Endothelial cell of umbilical vein (primary cell): ENCODE measurements around the gene SENP2. TPM values are rescaled to one million over a fixed set of nuclear protein-coding genes. Genes with fewer than 3 reads are reported as not detected.

Source experiments
- BruUV-seq: library from RNA; stranded (reverse); fragments of 400-500 nt; replicated peaks from 2 replicates; lab custom pipeline; 2021; lab: Mats Ljungman, UMichigan
- CTCF ChIA-PET: fragments of 300-600, 350-600 bp; sonication (Branson Sonifier 250); formaldehyde crosslinking; loops from one replicate; lab custom pipeline; 2021; ENCODE audit warnings: antibody characterized with exemption, inconsistent platforms; lab: Charles Lee
- POLR2A ChIA-PET: fragments of 300-600, 350-600 bp; sonication (Branson Sonifier 250); formaldehyde crosslinking; loops from one replicate; lab custom pipeline; 2021; ENCODE audit warnings: antibody characterized with exemption, inconsistent platforms; lab: Charles Lee
- DNase-seq: peaks from one replicate; pipeline ENCODE4 v3.0.0-alpha.2; 2011; ENCODE audit warnings: low read depth, low spot score
- FAIRE-seq: peaks from 2 replicates; lab custom pipeline; 2011; peaks lifted over from hg19 to GRCh38; lab: Jason Lieb, UNC
- H2AFZ ChIP-seq: 2 replicates; pipeline ENCODE4 v1.6.0; 2012; ENCODE audit warnings: low read depth, low read length, control low read depth, inconsistent platforms
- H3K27ac ChIP-seq: 2 replicates; pipeline ENCODE4 v1.5.1; 2011; ENCODE audit warnings: low read depth, mild to moderate bottlenecking, control low read depth, low read length, moderate library complexity; ENCODE audit not compliant: insufficient read depth
- H3K27me3 ChIP-seq, 2 experiments: 2 replicates each; pipeline versions ENCODE4 v1.6.0 to v1.6.1; 2011; ENCODE audit warnings: low read length in 2 of 2, mixed read lengths in 1 of 2; ENCODE audit not compliant: control insufficient read depth in 2 of 2, insufficient read depth in 2 of 2
- H3K36me3 ChIP-seq, 2 experiments: 2 replicates in 1 of 2; 3 replicates in 1 of 2; pipeline ENCODE4 v1.5.1; 2011; ENCODE audit warnings: low read length in 2 of 2, mild to moderate bottlenecking in 1 of 2, moderate library complexity in 1 of 2; ENCODE audit not compliant: control insufficient read depth in 2 of 2, insufficient read depth in 2 of 2; ENCODE audit errors: extremely low read depth in 1 of 2
- H3K4me1 ChIP-seq: 3 replicates; pipeline ENCODE4 v1.5.1; 2011; ENCODE audit warnings: mild to moderate bottlenecking, low read length; ENCODE audit not compliant: control insufficient read depth, insufficient read depth; ENCODE audit errors: extremely low read depth
- H3K4me2 ChIP-seq: 2 replicates; pipeline ENCODE4 v1.6.1; 2011; ENCODE audit warnings: low read length, control low read depth, mixed read lengths; ENCODE audit not compliant: insufficient read depth
- H3K4me3 ChIP-seq, 3 experiments: fragments of 200-600 bp in 1 of 3; sonication (generic), shearing (Covaris generic) in 1 of 3; replicated peaks in 1 of 3; 2 replicates each; pipeline ENCODE4 v1.5.1; 2011 to 2016; ENCODE audit warnings: control low read depth in 3 of 3, low read length in 3 of 3, mild to moderate bottlenecking in 2 of 3, inconsistent platforms in 1 of 3, low read depth in 1 of 3, moderate library complexity in 1 of 3; ENCODE audit not compliant: insufficient read depth in 1 of 3
- H3K79me2 ChIP-seq: 2 replicates; pipeline ENCODE4 v1.6.0; 2012; ENCODE audit warnings: low read length, inconsistent platforms; ENCODE audit not compliant: control insufficient read depth, insufficient read depth
- H3K9ac ChIP-seq: replicated peaks from 2 replicates; pipeline ENCODE3; 2011; ENCODE audit warnings: low read length, control low read depth; ENCODE audit not compliant: insufficient read depth; ENCODE audit errors: extremely low read depth
- H3K9me1 ChIP-seq: replicated peaks from 3 replicates; pipeline ENCODE4 v1.6.0; 2011; ENCODE audit warnings: mild to moderate bottlenecking, low read length; ENCODE audit not compliant: control insufficient read depth, insufficient read depth; ENCODE audit errors: extremely low read depth
- H3K9me3 ChIP-seq: replicated peaks from 2 replicates; pipeline ENCODE4 v1.5.1; 2012; ENCODE audit warnings: low read length, inconsistent platforms; ENCODE audit not compliant: control insufficient read depth, insufficient read depth
- H4K20me1 ChIP-seq: replicated peaks from 2 replicates; pipeline ENCODE3; 2011; ENCODE audit warnings: mild to moderate bottlenecking, low read length; ENCODE audit not compliant: control insufficient read depth, insufficient read depth; ENCODE audit errors: extremely low read depth
- EZH2 ChIP-seq: IDR thresholded peaks from 2 replicates; pipeline ENCODE4 v1.6.1; 2012; ENCODE audit warnings: borderline replicate concordance, low read depth, mild to moderate bottlenecking, moderate library complexity, low read length, inconsistent platforms; ENCODE audit not compliant: severe bottlenecking
- FOS ChIP-seq: IDR thresholded peaks from 2 replicates; pipeline ENCODE4 v1.6.1; 2011; ENCODE audit warnings: mild to moderate bottlenecking, low read length, moderate library complexity, borderline replicate concordance; ENCODE audit not compliant: insufficient read depth
- GATA2 ChIP-seq: IDR thresholded peaks from 2 replicates; pipeline ENCODE4 v1.7.0; 2011; ENCODE audit warnings: low read depth, mild to moderate bottlenecking, moderate library complexity, mixed read lengths, low read length; ENCODE audit not compliant: insufficient read length, insufficient read depth
- JUN ChIP-seq: IDR thresholded peaks from 2 replicates; pipeline ENCODE4 v1.6.1; 2011; ENCODE audit warnings: borderline replicate concordance, low read depth; ENCODE audit not compliant: insufficient read length, insufficient read depth
- MYC ChIP-seq: IDR thresholded peaks from one replicate; pipeline ENCODE4 v1.6.1; 2011; ENCODE audit warnings: mild to moderate bottlenecking, low read depth, low read length
- POLR2A ChIP-seq: IDR thresholded peaks from 2 replicates; pipeline ENCODE4 v1.6.1; 2012; ENCODE audit warnings: low read depth, mild to moderate bottlenecking, control low read depth, low read length
- POLR2AphosphoS5 ChIP-seq: IDR thresholded peaks from 2 replicates; pipeline ENCODE4 v1.6.1; 2012; ENCODE audit warnings: low read depth, mild to moderate bottlenecking, control low read depth, low read length, moderate library complexity; ENCODE audit not compliant: insufficient read depth
- dilution Hi-C: fragments of 300-500 bp; cut with MboI; formaldehyde crosslinking; loops from one replicate; pipeline ENCODE4 v1.15.0; 2019; ENCODE audit warnings: low sequenced_read_pairs; ENCODE audit not compliant: extremely low pct_ligation_motif_present
- intact Hi-C: fragments of 100-400 bp; cut with micrococcal nuclease; formaldehyde crosslinking; loops from one replicate; pipeline ENCODE4 v1.10.0; 2022
- polyA plus RNA-seq, 4 experiments: library from polyadenylated mRNA; depleted of rRNA in 3 of 4; stranded (reverse) in 3 of 4; unstranded in 1 of 4; fragments of >200 nt; gene quantifications; 2 replicates each; pipeline versions ENCODE4 v1.2.1 to v1.2.3, GENCODE V29; 2011 to 2012; ENCODE audit warnings: missing spikeins in 1 of 4
- total RNA-seq: library from RNA; stranded (reverse); gene quantifications from 2 replicates; pipeline ENCODE4 v1.2.3, GENCODE V29; 2021
- TF ChIP-seq, protein P1 (sequence below), 2 donors: IDR thresholded peaks; 1 replicate in 1 of 2; 2 replicates in 1 of 2; pipeline ENCODE4 v1.5.1; 2011; ENCODE audit warnings: low read length in 2 of 2, mild to moderate bottlenecking in 2 of 2, moderate library complexity in 2 of 2, control low read depth in 1 of 2, inconsistent platforms in 1 of 2, low read depth in 1 of 2; ENCODE audit not compliant: insufficient read depth in 1 of 2; ENCODE audit errors: extremely low read depth in 1 of 2
- TF ChIP-seq, protein P2 (sequence below): IDR thresholded peaks from 2 replicates; pipeline ENCODE4 v1.6.1; 2011; ENCODE audit not compliant: insufficient read depth, insufficient read length

SENP2 gene
- total and polyA plus RNA-seq, 2 donors (not counting 3 experiments of a cell fraction or from before 2014, with no cell fraction given) = 3.8 to 40.4 TPM

DNA sequence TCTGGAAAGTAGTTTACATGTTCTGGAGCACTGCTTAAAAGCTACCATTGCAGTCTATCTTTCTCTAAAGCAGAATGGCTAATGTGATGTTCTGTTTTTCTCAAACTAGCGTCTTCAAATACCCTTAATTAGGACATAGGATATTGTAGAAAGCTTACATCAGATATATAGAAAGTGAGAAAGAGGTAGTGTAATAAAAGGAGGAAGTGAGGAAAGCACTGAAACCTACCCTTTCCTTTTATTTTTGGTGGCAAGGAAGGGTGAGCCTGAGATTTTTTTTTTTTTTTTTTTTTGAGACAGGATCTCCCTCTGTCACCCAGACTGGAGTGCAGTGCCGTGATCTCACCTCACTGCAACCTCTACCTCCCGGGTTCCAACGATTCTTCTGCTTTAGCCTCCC lies 9.4 kb downstream of the SENP2 start:
- intact Hi-C loops (no loop called here), dilution Hi-C loops (no loop called here)
- H3K4me2 ChIP-seq = no peak overlapping the region
- FAIRE-seq (no peak), DNase-seq (no peak)
- no peak overlapping the region for H3K4me3 ChIP-seq
- POLR2A ChIA-PET = no interaction called here
- H3K36me3 ChIP-seq = peaks cover 0 to 2% of the 10 kb centered on the region in 2 experiments
- no peaks in the 10 kb centered on the region for H3K4me1 ChIP-seq
- H3K79me2 ChIP-seq = no peaks in the 10 kb centered on the region
- no peak overlapping the region for H2AFZ ChIP-seq
- no peaks in the 10 kb centered on the region for H3K9me1 ChIP-seq
- H3K9ac ChIP-seq = no peak overlapping the region
- no peaks in the 10 kb centered on the region for H3K27me3 ChIP-seq
- no TSS peak for BruUV-seq
- H3K27ac ChIP-seq = no peak overlapping the region
- CTCF ChIA-PET = interaction anchor here (0.7 to 1.7 kb wide), 3 partner anchors 9 to 185 kb away, joined by 3 to 6 read pairs (median 3); partner anchors contain the start of gene SENP2
- no peaks in the 10 kb centered on the region for H4K20me1 ChIP-seq
- TF ChIP-seq POLR2AphosphoS5 = no peak
- TF ChIP-seq, protein P1, sequence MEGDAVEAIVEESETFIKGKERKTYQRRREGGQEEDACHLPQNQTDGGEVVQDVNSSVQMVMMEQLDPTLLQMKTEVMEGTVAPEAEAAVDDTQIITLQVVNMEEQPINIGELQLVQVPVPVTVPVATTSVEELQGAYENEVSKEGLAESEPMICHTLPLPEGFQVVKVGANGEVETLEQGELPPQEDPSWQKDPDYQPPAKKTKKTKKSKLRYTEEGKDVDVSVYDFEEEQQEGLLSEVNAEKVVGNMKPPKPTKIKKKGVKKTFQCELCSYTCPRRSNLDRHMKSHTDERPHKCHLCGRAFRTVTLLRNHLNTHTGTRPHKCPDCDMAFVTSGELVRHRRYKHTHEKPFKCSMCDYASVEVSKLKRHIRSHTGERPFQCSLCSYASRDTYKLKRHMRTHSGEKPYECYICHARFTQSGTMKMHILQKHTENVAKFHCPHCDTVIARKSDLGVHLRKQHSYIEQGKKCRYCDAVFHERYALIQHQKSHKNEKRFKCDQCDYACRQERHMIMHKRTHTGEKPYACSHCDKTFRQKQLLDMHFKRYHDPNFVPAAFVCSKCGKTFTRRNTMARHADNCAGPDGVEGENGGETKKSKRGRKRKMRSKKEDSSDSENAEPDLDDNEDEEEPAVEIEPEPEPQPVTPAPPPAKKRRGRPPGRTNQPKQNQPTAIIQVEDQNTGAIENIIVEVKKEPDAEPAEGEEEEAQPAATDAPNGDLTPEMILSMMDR (IDR thresholded peaks at IDR 0.05; ENCODE audit: extremely low read depth in 1 of 2, insufficient read depth in 1 of 2, low read depth in 1 of 2, low read length in 2 of 2) = no peak
- TF ChIP-seq GATA2 = no peak
- TF ChIP-seq, protein P2, sequence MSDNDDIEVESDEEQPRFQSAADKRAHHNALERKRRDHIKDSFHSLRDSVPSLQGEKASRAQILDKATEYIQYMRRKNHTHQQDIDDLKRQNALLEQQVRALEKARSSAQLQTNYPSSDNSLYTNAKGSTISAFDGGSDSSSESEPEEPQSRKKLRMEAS = no peak
- no peaks in the 10 kb centered on the region for H3K9me3 ChIP-seq

DNA sequence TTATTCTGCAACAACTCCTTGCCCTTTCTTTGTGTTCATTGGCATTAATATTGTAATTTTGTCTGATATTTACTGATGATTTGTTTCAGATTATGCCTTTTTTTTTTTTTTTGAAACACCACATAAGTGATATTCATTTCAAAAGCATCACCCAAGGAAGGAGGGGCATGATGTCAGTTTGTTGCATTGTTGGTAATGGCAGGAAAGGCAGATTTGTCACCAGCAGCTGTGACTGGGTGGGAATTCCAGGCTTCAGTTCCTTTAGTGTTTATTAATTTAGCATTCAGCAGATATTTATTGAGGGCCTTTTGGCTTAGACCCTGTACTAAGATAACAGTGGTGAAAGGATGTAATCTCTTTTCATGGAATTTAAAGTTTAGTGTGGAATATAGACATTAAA lies 19.5 kb downstream of the SENP2 start:
- H3K4me1 ChIP-seq = no peaks in the 10 kb centered on the region
- H3K9ac ChIP-seq = no peak overlapping the region
- H3K79me2 ChIP-seq = no peaks in the 10 kb centered on the region
- CTCF ChIA-PET = no interaction called here
- intact Hi-C loops = no loop called here
- POLR2A ChIA-PET = no interaction called here
- H3K27me3 ChIP-seq = no peaks in the 10 kb centered on the region
- DNase-seq (peak; percentile 20), FAIRE-seq (peak; percentile 50)
- TF ChIP-seq POLR2AphosphoS5 (no peak), MYC (no peak), EZH2 (no peak), JUN (no peak), GATA2 (no peak), FOS (no peak), POLR2A (no peak)
- TF ChIP-seq, protein P2 = no peak
- TF ChIP-seq, protein P1 (IDR thresholded peaks at IDR 0.05; ENCODE audit: extremely low read depth in 1 of 2, insufficient read depth in 1 of 2, low read depth in 1 of 2, low read length in 2 of 2) = no peak
- H3K4me2 ChIP-seq = no peak overlapping the region
- no peak overlapping the region for H2AFZ ChIP-seq
- H3K27ac ChIP-seq = no peak overlapping the region
- no TSS peak for BruUV-seq
- H3K36me3 ChIP-seq = peaks cover 4 to 7% of the 10 kb centered on the region in 2 experiments
- H4K20me1 ChIP-seq = no peaks in the 10 kb centered on the region
- H3K4me3 ChIP-seq = no peak overlapping the region
- no peaks in the 10 kb centered on the region for H3K9me1 ChIP-seq
- H3K9me3 ChIP-seq = no peaks in the 10 kb centered on the region
- dilution Hi-C loops = no loop called here
